Measurements from ENCODE around the gene JPH2. TPM values are rescaled to one million over a fixed set of nuclear protein-coding genes. Genes with fewer than 3 reads are reported as not detected.

JPH2 gene
- total RNA-seq, 2 donors from 2014 or later: 29.1 to 31.1 TPM

DNA sequence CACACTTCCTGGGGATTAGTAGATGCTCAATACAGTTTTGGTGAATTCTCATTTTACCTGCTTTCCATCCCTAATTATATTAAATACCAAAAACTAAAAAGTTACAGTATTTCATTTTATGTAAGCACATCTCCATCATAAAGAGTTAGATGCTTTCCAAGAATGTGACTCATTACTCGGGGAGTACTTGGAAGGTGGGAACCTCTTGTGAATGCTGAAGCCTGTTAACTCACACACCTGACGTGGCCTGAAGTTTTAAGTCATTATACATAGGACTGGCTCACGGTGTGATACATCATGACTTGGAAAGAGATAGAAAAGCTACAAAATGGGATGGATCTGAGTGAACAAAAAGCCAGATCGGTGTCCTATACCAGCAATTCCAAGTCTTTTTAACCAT is 25.8 kb upstream of the JPH2 start:
- Histone ChIP-seq H3K9me3 (no peaks in the 10 kb centered on the region), H3K27me3 (replicated peaks; ENCODE audit: insufficient read depth) (no peaks in the 10 kb centered on the region), H3K27ac (no peak overlapping the region), H3K36me3 (no peaks in the 10 kb centered on the region), H3K4me3 (no peak overlapping the region), H3K4me1 (replicated peaks) (no peaks in the 10 kb centered on the region)
- no peak for DNase-seq (ENCODE audit: low spot score)
- intact Hi-C loops (cut with DNase I): loop anchor here (5.0 to 10.0 kb wide), 3 partner anchors 312 to 755 kb away; partner anchors contain the start of genes SERINC3 and SRSF6
- TF ChIP-seq POLR2AphosphoS5 (IDR thresholded peaks at IDR 0.05): no peak
- TF ChIP-seq POLR2A (IDR thresholded peaks at IDR 0.05): no peak
- TF ChIP-seq, protein P1, sequence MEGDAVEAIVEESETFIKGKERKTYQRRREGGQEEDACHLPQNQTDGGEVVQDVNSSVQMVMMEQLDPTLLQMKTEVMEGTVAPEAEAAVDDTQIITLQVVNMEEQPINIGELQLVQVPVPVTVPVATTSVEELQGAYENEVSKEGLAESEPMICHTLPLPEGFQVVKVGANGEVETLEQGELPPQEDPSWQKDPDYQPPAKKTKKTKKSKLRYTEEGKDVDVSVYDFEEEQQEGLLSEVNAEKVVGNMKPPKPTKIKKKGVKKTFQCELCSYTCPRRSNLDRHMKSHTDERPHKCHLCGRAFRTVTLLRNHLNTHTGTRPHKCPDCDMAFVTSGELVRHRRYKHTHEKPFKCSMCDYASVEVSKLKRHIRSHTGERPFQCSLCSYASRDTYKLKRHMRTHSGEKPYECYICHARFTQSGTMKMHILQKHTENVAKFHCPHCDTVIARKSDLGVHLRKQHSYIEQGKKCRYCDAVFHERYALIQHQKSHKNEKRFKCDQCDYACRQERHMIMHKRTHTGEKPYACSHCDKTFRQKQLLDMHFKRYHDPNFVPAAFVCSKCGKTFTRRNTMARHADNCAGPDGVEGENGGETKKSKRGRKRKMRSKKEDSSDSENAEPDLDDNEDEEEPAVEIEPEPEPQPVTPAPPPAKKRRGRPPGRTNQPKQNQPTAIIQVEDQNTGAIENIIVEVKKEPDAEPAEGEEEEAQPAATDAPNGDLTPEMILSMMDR (IDR thresholded peaks at IDR 0.05): no peak
- 80% methylated on average over 4 of the region's 4 CpGs for WGBS

DNA sequence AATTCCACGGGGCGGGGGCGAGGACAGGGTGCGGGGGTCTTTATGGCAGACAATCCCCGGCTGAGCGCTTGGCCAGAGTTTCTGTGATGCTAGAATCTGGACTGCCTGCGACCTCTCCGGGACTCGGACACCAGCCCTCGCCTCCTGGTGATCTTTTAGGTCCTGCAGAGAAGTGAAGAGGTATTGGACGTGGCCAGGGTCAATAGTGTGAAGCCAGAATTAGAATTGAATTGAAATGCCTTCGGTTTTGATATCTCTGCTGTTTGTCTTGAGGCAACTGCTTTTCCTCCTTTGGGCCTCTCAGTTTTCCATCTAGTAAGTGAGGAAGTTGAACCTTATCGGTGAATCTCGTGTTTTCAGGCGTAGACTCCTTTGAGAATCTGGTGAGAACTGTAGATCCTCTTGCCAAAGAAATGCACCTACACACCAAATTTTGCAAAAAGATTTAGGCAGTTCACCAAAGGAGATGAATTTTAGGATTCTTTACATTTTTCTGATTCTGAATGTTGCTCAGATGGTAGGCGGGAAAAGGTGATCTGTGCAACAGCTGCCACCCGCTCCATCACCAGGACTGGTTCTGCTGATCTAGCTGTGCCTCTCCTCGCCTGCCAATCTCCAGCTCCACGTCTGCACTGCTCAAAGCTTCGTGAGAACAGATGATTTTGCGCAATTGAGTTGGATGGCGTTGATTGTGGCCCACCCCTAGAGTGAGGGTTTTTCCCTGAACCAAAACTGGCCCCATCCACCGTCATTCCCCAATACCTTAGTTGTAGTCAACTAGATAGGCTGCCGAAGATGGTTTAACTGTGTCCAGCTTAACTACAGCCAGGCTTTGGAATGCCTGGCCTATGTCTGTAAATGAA is 24.4 kb upstream of the JPH2 start:
- H3K4me1 ChIP-seq (replicated peaks): no peaks in the 10 kb centered on the region
- intact Hi-C loops (cut with DNase I): loop anchor here (5.0 to 10.0 kb wide), 3 partner anchors 313 to 754 kb away; partner anchors contain the start of genes SERINC3 and SRSF6
- 7% methylated on average over 24 of the region's 24 CpGs for WGBS
- no peaks in the 10 kb centered on the region for H3K9me3 ChIP-seq
- H3K36me3 ChIP-seq: no peaks in the 10 kb centered on the region
- DNase-seq (ENCODE audit: low spot score): peak; percentile 35
- H3K4me3 ChIP-seq: peak overlapping the region; percentile 81 to 90
- TF ChIP-seq, protein P1 (IDR thresholded peaks at IDR 0.05): no peak
- TF ChIP-seq POLR2AphosphoS5 (IDR thresholded peaks at IDR 0.05) (no peak), POLR2A (IDR thresholded peaks at IDR 0.05) (no peak)
- H3K27me3 ChIP-seq (replicated peaks; ENCODE audit: insufficient read depth): no peaks in the 10 kb centered on the region
- peak overlapping the region; percentile 95 to 97 for H3K27ac ChIP-seq

DNA sequence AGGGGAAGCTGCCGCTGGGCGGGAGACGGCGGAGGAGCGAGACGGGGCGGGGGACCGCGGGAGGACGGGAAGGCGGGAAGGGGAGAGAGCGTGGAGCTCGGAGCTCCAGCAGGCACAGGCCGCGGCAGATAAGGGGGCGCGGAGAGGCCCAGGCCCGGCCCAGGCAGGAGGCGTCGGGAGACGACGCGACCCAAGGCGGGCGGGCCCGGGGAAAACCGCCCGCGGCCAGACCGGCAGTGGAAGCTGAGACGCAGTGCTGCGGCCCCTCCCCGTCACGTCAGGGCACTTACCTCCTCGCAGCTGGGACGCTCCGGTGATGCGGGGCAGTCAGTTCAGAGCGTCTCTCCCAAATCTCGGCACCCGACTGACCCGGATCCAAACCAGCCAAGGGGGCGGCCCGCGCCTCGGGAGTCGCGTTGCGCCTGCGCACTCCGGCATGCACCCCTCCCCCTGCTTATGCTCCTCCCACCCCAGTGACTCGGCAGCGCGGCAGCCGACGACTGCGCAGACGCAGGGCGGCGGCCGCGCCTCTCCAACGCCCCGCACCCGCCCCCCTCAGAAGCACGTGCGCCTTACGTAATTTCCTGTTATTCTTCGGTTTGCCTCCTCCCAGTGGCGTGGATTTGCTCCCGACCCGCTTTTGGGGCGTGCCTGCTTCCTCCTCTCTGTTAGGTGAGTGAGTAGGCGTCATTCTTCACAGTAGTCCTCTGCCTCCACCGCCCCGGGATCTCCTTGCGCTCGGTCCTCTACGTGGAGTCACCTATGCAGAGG is 23.6 kb upstream of the JPH2 start, which contains the start of gene OSER1:
Gene OSER1 (minus strand): TSS at position 366 of the 771 bp plus-strand sequence. CDS start 3,814 bp downstream, outside the sequence.
- Histone ChIP-seq H3K9me3 (no peaks in the 10 kb centered on the region), H3K27me3 (replicated peaks; ENCODE audit: insufficient read depth) (no peaks in the 10 kb centered on the region), H3K36me3 (no peaks in the 10 kb centered on the region), H3K27ac (peak within 1 kb of the TSS; percentile 97), H3K4me1 (replicated peaks) (no peaks in the 10 kb centered on the region), H3K4me3 (peak within 1 kb of the TSS; percentile 81 to 90)
- WGBS: under 1% methylated on average over 78 of the region's 79 CpGs
- DNase-seq (ENCODE audit: low spot score): peak; percentile 99
- intact Hi-C loops (cut with DNase I): loop anchor here (5.0 to 10.0 kb wide), 3 partner anchors 314 to 753 kb away; partner anchors contain the start of genes SERINC3 and SRSF6
- peak; percentile 98 for TF ChIP-seq POLR2AphosphoS5 (IDR thresholded peaks at IDR 0.05)
- TF ChIP-seq POLR2A (IDR thresholded peaks at IDR 0.05): peak; percentile 93
- TF ChIP-seq, protein P1 (IDR thresholded peaks at IDR 0.05): peak in 2 of 4 experiments; percentile 24 to 32

DNA sequence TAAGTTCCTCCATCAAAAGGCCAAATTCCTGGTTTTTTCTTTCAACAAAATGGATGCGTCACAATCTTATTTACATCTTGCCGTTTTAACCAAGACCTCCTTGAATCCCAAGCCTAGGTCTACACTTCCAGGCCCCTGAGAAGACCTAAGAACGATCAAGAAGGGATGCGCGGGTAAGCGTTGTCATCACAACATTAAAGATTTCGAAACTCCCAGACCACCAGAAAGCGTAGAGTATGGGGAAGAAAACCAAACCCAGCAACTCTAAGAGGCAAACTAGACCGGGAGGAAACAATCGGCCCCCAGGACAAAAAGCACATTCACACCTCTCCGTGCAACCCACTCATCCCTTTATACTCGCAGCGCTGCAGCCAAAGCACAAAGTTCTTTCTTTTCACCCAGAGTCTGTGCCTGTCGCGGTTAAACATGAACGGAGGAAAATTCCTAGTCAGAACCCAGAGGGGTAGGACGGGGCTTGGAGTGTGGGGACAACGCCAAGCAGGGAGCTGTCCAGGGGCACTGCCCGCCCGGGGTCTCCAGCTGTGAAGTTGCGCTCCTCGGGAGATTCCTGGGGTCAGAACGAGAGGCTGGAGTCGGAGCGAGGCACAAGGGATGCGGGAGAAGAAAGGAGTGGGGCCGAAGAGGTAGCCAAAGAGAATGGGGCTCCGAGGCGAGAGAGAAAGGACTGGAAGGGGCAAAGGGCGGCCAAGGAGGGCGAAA is 22.9 kb upstream of the JPH2 start:
- H3K36me3 ChIP-seq: no peaks in the 10 kb centered on the region
- no peaks in the 10 kb centered on the region for H3K4me1 ChIP-seq (replicated peaks)
- under 1% methylated on average over 31 of the region's 31 CpGs for WGBS
- H3K27me3 ChIP-seq (replicated peaks; ENCODE audit: insufficient read depth): no peaks in the 10 kb centered on the region
- peak overlapping the region; percentile 81 to 90 for H3K4me3 ChIP-seq
- TF ChIP-seq POLR2AphosphoS5 (IDR thresholded peaks at IDR 0.05): no peak
- TF ChIP-seq, protein P1 (IDR thresholded peaks at IDR 0.05): no peak
- TF ChIP-seq POLR2A (IDR thresholded peaks at IDR 0.05): no peak
- H3K27ac ChIP-seq: peak overlapping the region; percentile 97
- no peaks in the 10 kb centered on the region for H3K9me3 ChIP-seq
- intact Hi-C loops (cut with DNase I): loop anchor here (5.0 to 10.0 kb wide), 4 partner anchors 315 to 753 kb away; partner anchors contain the start of genes SERINC3 and SRSF6
- peak; percentile 19 for DNase-seq (ENCODE audit: low spot score)
